ENCODE measurements around the gene CALN1. TPM values are rescaled to one million over a fixed set of nuclear protein-coding genes. Genes with fewer than 3 reads are reported as not detected.

The CALN1 gene
- total and polyA plus RNA-seq, 2 of the 8 experiments (the other 6 are each of a cell fraction or from before 2014, with no cell fraction given): 6.4 to 15.2 TPM

DNA sequence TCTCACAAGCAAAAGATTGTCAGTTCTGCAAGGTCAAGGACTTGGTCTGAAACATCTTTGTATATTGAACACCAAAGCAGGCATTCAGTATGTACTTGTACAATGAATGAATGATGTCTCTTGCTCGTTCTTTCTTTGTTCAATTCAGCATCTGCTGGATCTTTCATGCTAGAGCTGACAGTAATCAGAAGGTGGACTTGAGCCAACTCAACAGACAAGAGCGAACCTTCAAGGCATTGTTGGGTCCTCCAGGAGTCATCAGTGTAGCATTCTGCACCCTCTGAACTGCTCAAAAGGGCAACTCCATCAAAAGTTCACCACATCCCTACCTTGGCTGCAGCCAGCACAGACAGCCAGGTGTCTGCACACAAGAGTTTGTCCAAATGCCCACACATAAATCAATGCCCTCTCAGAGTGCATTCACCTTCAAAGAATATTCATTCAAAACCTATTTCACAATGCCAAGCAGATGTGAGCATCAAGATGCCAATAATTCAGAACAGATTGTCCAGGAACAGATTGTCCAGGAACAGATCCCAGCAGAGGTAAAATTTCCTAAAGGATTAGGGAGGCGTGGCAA, 386.7 kb downstream of the CALN1 start (continued):
- TF ChIP-seq, protein P1, sequence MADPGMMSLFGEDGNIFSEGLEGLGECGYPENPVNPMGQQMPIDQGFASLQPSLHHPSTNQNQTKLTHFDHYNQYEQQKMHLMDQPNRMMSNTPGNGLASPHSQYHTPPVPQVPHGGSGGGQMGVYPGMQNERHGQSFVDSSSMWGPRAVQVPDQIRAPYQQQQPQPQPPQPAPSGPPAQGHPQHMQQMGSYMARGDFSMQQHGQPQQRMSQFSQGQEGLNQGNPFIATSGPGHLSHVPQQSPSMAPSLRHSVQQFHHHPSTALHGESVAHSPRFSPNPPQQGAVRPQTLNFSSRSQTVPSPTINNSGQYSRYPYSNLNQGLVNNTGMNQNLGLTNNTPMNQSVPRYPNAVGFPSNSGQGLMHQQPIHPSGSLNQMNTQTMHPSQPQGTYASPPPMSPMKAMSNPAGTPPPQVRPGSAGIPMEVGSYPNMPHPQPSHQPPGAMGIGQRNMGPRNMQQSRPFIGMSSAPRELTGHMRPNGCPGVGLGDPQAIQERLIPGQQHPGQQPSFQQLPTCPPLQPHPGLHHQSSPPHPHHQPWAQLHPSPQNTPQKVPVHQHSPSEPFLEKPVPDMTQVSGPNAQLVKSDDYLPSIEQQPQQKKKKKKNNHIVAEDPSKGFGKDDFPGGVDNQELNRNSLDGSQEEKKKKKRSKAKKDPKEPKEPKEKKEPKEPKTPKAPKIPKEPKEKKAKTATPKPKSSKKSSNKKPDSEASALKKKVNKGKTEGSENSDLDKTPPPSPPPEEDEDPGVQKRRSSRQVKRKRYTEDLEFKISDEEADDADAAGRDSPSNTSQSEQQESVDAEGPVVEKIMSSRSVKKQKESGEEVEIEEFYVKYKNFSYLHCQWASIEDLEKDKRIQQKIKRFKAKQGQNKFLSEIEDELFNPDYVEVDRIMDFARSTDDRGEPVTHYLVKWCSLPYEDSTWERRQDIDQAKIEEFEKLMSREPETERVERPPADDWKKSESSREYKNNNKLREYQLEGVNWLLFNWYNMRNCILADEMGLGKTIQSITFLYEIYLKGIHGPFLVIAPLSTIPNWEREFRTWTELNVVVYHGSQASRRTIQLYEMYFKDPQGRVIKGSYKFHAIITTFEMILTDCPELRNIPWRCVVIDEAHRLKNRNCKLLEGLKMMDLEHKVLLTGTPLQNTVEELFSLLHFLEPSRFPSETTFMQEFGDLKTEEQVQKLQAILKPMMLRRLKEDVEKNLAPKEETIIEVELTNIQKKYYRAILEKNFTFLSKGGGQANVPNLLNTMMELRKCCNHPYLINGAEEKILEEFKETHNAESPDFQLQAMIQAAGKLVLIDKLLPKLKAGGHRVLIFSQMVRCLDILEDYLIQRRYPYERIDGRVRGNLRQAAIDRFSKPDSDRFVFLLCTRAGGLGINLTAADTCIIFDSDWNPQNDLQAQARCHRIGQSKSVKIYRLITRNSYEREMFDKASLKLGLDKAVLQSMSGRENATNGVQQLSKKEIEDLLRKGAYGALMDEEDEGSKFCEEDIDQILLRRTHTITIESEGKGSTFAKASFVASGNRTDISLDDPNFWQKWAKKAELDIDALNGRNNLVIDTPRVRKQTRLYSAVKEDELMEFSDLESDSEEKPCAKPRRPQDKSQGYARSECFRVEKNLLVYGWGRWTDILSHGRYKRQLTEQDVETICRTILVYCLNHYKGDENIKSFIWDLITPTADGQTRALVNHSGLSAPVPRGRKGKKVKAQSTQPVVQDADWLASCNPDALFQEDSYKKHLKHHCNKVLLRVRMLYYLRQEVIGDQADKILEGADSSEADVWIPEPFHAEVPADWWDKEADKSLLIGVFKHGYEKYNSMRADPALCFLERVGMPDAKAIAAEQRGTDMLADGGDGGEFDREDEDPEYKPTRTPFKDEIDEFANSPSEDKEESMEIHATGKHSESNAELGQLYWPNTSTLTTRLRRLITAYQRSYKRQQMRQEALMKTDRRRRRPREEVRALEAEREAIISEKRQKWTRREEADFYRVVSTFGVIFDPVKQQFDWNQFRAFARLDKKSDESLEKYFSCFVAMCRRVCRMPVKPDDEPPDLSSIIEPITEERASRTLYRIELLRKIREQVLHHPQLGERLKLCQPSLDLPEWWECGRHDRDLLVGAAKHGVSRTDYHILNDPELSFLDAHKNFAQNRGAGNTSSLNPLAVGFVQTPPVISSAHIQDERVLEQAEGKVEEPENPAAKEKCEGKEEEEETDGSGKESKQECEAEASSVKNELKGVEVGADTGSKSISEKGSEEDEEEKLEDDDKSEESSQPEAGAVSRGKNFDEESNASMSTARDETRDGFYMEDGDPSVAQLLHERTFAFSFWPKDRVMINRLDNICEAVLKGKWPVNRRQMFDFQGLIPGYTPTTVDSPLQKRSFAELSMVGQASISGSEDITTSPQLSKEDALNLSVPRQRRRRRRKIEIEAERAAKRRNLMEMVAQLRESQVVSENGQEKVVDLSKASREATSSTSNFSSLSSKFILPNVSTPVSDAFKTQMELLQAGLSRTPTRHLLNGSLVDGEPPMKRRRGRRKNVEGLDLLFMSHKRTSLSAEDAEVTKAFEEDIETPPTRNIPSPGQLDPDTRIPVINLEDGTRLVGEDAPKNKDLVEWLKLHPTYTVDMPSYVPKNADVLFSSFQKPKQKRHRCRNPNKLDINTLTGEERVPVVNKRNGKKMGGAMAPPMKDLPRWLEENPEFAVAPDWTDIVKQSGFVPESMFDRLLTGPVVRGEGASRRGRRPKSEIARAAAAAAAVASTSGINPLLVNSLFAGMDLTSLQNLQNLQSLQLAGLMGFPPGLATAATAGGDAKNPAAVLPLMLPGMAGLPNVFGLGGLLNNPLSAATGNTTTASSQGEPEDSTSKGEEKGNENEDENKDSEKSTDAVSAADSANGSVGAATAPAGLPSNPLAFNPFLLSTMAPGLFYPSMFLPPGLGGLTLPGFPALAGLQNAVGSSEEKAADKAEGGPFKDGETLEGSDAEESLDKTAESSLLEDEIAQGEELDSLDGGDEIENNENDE (IDR thresholded peaks at IDR 0.05; ENCODE audit: insufficient replicate concordance, low read length): no peak
- TF ChIP-seq BRCA1 (IDR thresholded peaks at IDR 0.05; ENCODE audit: low read depth, low read length) (no peak), SIRT6 (IDR thresholded peaks at IDR 0.05; ENCODE audit: low read length) (no peak), EGR1 (IDR thresholded peaks at IDR 0.05; ENCODE audit: borderline replicate concordance, low read depth, low read length) (no peak), ZNF274 (IDR thresholded peaks at IDR 0.05; ENCODE audit: borderline replicate concordance, extremely low read depth, low read length) (no peak), SRF (IDR thresholded peaks at IDR 0.05; ENCODE audit: low read depth, low read length) (no peak), RFX5 (IDR thresholded peaks at IDR 0.05; ENCODE audit: borderline replicate concordance, low read depth, low read length) (no peak), EZH2 (IDR thresholded peaks at IDR 0.05; ENCODE audit: low read depth, low read length, severe bottlenecking) (no peak), KDM5A (IDR thresholded peaks at IDR 0.05; ENCODE audit: low read length) (no peak)
- TF ChIP-seq, protein P2, sequence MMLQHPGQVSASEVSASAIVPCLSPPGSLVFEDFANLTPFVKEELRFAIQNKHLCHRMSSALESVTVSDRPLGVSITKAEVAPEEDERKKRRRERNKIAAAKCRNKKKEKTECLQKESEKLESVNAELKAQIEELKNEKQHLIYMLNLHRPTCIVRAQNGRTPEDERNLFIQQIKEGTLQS (IDR thresholded peaks at IDR 0.05; ENCODE audit: insufficient read depth, low read depth, low read length): no peak
- TF ChIP-seq, protein P3, sequence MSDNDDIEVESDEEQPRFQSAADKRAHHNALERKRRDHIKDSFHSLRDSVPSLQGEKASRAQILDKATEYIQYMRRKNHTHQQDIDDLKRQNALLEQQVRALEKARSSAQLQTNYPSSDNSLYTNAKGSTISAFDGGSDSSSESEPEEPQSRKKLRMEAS (IDR thresholded peaks at IDR 0.05): no peak

Measured in H1 (cell line).